ENCODE data around the gene RNF13.
"Not testable (repeated sequence)": the region's sequence is repeated elsewhere in the genome, so short reads cannot be mapped to it uniquely, and the experiment has no call there.

Gene RNF13

GRCh38 chr3:149801639-149802038 lies 11.4 kb upstream of the RNF13 start:
- DNase-seq = no peak

GRCh38 chr3:149806171-149806778 lies 6.7 kb upstream of the RNF13 start:
- no peak for DNase-seq

DNA sequence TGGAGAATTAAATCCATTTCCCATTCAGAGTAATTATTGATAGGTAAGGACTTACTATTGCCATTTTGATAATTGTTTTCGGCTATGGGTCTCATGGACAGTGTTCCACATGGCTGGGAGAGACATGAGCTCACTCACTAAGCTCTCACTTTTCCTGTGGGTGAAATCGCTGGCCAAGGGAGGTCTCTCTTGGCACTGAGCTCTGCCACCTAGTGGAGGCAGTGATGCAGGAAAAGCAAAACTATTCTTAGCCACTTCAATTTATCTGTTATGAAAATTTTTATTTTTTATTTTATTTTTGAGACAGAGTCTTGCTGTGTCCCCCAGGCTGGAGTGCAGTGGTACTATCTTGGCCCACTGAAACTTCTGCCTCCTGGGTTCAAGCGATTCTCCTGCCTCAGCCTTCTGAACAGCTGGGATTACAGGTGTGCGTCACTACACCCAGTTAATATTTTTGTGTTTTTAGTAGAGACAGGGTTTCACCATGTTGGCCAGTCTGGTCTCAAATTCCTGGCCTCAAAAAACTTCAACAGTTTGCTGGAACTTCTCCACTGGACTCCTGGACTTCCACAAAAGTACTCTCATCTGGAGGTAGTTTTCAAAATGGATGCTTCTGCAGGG lies 4.7 kb upstream of the RNF13 start:
- peak; percentile 67 for DNase-seq

DNA sequence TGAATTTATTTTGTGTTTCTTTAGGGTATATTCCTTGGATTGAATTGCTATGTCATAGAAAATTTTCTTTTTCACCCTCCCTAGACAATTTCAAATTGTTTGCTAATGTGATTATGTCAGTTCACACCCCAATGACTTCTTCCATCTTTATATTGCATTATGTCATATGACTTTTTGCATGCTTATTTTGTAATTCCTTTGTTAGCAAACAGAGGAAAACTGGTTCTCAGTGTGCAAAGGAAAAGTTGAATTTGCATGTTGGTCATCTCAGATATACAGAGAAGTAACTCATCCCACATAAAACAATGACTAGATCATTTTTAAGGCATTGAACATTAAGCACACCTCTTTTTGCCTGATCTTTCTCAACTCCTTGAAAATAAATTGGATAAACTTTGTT lies 3.3 kb upstream of the RNF13 start:
- DNase-seq = no peak

- DNase-seq = no peak
These were observed 2.2 kb upstream of the RNF13 start for GRCh38 chr3:149810846-149811245.

DNA sequence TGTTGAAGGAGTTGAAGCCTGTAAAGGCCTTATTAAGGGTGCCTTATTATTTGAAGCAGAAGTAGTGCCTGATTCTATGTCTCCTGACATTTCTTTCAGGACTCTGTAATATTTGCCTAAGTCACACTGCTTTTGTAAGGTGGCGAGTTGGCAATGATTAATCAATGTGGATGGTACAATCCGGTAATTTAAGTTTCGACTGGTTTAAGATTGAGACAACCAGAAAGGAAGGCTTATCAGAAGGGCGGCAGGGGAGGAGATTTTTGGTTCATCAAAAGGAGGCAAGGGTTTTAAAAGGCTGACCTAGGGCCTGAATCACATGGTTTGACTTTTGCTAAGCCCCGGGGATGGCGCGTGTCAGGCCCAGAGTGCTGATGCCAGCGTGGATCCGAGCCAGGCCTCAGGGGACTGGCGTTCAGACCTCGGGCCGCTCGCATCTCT lies 830 bp upstream of the RNF13 start:
- no peak for DNase-seq

GRCh38 chr3:149813367-149814281 lies 609 bp downstream of the RNF13 start:
- peak; percentile 12 for DNase-seq

DNA sequence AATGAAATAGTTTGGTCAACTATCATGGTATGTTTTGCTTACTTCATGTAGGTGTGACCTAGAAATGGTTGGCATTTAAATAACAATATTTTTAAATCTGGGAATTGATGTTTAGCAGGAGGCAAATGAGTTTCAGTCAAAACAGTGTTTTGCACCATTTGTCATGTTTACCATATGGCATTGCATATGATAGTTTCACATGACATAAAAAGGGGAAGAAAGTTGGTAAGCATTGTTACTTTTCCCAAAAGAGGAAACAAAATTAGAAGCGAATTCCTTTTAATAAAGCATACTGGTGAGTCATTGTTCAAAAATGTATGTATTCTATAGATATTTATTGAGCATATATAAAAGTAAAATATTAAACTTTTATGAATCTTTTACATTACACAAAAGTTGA lies 2.3 kb downstream of the RNF13 start:
- DNase-seq = no peak

GRCh38 chr3:149815728-149816127 lies 2.7 kb downstream of the RNF13 start:
- no peak for DNase-seq

DNA sequence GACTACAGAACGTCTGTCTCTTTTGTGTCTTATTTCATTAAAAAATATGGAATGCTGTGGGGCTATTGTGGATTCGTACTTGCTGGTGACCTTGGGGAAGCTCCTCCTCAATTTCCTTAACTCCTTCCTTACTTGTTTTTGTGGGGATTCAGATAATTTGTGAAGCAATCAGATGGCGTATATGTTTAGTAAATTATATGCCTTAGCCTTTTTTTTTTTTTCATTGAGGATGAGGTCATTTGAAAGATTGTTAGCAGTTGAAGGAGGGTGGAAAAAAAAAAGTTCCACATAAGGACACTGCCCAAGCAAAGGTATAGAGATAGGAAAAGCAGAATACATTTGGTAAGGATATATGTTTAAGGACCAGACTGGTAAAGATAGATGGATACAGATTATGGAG lies 3.3 kb downstream of the RNF13 start:
- DNase-seq = no peak

DNA sequence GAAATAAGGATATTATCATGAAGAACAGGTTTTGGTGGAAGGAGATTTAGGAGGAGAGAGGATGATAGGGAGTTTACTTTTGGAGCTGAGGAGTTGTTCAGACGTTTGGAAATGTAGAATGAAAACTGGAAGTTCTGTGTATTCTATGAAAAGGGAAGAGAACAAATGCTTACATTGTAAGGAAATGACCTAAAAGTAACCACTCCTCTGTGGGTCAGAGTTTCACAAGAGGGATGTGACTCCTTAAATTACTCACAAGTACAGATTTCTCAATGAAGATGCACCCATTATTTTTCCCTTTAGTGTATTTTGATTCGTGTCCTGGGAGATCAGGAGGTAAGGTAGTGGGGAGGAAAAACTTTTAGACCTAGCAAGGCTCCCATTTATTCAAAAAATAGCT lies 4.0 kb downstream of the RNF13 start:
- no peak for DNase-seq

DNA sequence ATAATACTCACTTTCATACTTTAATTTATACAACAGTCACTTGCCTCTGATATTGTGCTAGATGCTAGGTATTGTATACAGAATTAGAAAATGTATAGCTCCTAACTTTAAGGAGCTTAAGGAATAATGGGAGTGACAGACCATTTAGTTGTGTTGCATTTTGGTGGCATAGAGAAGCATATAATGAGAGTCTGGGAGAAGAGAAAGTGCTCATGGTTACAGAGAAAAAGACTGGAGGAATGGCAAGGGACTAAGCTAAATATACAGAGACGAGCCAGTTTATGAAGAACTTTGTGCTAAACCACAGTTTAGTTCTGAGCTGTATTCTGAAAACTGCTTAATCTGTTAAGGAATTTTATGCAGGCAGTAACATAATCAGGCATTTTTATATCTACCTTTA lies 6.4 kb downstream of the RNF13 start:
- no peak for DNase-seq

GRCh38 chr3:149820183-149820582 lies 7.2 kb downstream of the RNF13 start:
- DNase-seq = no peak

GRCh38 chr3:149826636-149827035 lies 13.6 kb downstream of the RNF13 start:
- no peak for DNase-seq

DNA sequence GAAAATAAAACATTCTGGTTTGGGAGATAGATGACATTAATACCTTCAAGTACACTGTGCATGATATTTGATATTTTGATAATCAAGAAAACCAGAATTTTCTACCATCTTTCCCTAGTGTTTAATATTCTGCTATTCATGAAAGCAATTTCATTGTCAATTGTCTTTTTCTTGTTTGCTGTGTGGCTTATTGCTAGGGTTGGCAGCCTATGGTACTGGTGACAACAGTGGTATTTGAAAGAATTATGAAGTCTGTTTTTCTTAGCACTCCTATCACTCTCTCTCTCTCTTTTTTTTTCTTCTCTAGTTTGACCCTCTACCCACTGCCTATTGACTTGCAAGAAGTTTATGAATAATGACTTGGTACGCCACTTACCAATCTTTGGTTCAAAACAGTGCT lies 15.4 kb downstream of the RNF13 start:
- DNase-seq = no peak

- not testable (repeated sequence) for DNase-seq
These were observed 16.6 kb downstream of the RNF13 start for GRCh38 chr3:149829631-149830030.

DNA sequence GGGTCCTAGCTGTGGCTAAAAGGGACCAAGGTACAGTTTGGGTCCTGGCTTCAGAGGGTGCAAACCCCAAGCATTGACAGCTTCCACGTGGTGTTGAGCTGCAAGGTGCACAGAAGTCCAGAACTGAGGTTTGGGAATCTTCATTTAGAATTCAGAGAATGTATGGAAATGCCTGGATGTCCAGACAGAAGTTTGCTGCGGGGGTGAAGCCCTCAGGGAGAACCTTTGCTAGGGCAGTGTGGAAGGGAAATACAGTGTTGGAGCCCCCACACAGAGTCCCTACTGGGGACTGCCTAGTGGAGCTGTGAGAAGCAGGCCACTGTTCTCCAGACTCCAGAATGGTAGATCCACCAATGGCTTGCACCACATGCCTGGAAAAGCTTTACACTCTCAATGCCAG lies 17.9 kb downstream of the RNF13 start:
- DNase-seq = no peak

- no peak for DNase-seq
These were observed 18.3 kb downstream of the RNF13 start for GRCh38 chr3:149831321-149831720.

- no peak for DNase-seq
These were observed 19.1 kb downstream of the RNF13 start for GRCh38 chr3:149832086-149832485.

GRCh38 chr3:149833241-149833640 lies 20.2 kb downstream of the RNF13 start:
- no peak for DNase-seq

DNA sequence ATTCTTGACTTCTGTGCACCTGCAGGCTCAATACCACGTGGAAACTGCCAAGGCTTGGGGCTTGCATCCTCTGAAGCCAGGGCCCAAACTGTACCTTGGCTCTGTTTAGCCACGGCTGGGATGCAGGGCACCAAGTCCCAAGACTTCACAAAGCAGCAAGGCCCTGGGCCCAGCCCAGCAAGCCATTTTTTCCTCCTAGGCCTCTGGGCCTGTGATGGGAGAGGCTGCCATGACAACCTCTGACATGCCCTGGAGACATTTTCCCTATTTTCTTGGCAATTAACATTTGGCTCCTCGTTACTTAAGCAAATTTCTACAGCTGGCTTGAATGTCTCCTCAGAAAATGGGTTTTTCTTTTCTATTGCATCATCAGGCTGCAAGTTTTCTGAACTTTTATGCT lies 25.5 kb downstream of the RNF13 start:
- DNase-seq = not testable (repeated sequence)

DNA sequence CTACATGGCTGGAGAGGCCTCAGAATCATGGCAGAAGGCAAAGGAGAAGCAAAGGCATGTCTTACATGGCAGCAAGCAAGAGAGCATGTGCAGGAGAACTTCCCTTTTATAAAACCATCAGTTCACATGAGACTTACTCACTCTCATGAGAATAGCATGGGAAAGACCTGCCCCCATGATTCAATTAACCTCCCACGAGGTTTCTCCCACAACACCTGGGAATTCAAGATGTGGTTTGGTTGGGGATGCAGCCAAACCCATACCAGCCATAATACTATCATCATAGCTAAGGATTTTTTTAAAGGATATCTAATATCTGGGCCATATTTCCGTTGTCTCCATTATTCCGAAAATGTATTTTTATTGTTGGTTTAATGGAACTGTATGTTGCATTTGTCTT lies 26.5 kb downstream of the RNF13 start:
- DNase-seq = not testable (repeated sequence)

DNA sequence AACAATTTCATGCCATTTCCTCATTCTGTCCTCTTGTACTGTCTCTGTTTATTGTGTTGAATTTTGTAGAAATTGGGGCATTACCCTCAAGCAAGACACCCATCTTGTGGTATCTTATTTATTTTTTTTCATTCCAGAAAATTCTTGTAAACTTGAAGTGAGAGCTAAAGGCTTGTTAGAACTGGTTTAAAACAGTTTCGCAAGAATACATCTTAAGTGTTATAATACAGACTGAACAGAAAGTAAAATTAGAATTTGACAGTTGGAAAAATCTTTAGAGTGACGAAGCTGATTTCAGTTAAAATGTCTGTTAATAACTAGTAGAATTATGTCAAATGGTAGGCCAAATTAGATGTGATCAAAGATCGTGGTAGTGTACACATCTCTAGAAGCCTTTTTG lies 26.9 kb downstream of the RNF13 start:
- no peak for DNase-seq

DNA sequence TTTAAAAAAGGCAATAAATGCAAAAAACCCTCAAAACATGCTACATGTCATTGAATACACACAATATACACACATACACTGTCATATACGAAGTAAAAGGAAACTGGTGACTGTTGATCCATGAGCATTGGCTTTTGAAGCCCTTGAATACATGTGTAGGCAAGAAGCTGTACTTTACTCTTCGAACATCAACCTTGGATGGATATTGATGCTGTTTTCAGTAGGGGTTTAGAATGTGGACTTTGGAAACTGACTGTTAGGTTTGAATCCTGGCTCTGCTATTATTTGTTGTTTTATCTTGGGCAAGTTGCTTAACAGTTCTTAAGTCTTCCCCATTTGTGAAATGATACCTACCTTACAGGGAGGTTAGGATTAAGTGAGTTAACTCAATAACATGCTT lies 30.5 kb downstream of the RNF13 start:
- no peak for DNase-seq

All from activated CD4-positive, alpha-beta T cell treated with anti-CD3 and anti-CD28 coated beads for 48 hours (primary cell).